Measurements from ENCODE around the gene RHOXF2.

GRCh38 chrX:120111611-120112010 lies 46.8 kb upstream of the RHOXF2 start:
- no peak for TF ChIP-seq CTCF (IDR thresholded peaks at IDR 0.05; ENCODE audit: low read depth, low read length, poor library complexity, severe bottlenecking)
- TF ChIP-seq EZH2phosphoT487 (IDR thresholded peaks at IDR 0.05; ENCODE audit: borderline replicate concordance, low read length), result no peak
